ENCODE data around the gene RFX8. TPM values are rescaled to one million over a fixed set of nuclear protein-coding genes. Genes with fewer than 3 reads are reported as not detected.

The RFX8 gene
- total RNA-seq, 2 donors from 2014 or later, result not detected

DNA sequence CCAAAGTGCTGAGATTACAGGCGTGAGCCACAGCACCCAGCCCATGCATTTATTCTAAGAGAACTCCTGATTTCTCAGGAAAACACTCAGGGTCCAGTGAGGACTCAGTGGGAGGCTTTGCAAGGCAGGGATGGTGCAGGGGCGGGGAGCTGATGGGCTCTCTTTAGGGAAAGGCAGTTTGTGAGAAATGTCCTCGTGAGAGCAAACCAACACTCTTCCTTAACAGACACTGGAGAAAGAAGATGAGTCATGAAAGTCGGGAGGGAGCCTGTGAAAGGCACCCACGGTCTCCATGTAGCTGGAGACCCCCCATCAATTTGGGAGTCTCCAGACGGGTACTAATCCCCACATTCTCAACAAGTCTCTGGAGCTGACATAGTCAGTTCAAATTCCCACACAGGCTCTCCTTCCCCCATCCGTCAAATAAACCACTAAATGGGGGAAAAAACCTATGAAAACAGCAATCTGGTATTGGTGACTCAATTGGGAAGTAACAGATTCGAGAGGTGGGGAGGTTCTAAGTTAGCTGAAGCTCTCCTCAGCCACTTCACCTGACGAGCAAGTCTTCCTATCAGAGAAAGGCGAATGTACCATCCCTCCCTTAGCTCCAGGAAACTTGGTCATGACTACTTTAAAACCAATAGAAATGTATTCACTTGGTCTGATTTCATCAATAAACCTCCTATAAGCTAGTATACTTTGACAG is 76.6 kb downstream of the RFX8 start:
- no peak for ATAC-seq
- intact Hi-C loops (cut with DNase I), result no loop called here
- no peak for DNase-seq

DNA sequence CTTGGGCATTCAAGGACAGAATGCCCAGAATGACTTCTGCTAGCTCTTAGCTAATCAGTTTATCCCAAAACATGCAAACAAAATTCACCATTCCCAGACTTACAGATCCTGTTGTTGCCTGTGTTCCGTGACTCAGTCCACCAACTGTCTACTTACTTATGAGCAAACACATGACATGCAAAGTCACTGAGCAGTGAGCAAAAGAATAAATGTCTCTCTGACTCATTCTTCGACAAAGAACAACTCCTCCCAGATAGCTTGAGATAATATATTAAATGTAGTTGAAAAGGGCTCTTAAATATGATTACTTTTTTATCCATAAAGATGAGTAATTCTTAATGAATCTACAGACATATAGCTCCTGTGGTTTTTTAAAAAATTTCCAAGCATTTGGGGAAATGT is 78.6 kb downstream of the RFX8 start:
- ATAC-seq, result no peak
- intact Hi-C loops (cut with DNase I), result no loop called here
- no peak for DNase-seq

DNA sequence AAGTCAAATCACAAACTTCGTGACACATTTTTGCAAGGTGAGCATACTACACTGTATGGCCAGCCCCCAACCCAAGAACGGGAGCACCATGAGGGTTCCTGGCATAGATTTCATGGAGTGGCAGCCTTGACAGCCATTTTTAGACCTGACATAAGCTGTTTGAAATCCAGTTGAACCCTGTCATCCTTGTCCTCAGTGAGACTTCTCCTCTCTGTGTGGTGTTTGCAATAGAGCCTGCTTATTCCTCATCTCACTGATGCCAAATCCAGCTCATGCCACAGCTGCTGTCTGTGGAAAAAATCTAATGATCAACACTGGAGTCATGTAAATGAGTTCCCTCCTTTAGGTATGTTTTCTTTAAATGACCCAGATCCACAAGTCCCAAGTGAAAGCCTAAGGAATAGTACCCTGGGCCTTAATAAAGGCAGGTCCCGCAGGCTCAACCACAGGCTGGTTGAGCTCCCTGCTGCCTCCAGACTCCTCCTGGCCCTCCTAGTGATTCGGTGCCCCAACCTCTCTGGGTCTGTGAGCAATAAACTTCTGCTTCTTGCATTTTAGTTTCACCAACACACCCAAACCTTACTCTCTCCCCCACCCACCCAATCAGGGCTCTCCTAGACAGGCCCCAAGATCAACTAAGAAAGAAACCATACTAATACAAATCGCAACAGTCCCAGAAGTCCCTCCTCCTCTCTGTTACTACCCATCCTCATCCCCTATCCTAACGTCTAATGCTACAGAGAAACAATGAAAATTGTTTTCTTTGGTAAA is 79.2 kb downstream of the RFX8 start:
- ATAC-seq, result no peak
- intact Hi-C loops (cut with DNase I), result no loop called here
- no peak for DNase-seq

DNA sequence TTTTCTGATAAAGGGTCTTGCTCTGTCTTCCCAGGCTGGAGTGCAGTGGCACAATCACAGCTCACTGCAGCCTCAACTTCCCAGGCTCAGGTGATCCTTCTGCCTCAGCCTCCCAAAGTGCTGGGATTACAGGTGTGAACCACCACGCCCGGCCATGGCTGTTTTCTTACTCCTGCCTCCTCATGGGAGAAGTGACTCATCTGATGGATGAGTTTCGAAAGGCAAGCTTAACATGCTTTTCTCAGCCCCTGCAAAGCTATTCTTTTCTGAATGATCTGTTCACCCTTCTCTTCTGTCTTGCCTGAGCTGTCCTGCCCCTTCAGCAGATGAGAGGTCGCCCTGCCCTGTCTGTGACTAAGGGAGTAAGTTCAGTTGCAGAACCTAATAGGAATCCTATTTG is 86.7 kb downstream of the RFX8 start:
- intact Hi-C loops (cut with DNase I), result no loop called here
- no peak for ATAC-seq
- DNase-seq, result no peak

DNA sequence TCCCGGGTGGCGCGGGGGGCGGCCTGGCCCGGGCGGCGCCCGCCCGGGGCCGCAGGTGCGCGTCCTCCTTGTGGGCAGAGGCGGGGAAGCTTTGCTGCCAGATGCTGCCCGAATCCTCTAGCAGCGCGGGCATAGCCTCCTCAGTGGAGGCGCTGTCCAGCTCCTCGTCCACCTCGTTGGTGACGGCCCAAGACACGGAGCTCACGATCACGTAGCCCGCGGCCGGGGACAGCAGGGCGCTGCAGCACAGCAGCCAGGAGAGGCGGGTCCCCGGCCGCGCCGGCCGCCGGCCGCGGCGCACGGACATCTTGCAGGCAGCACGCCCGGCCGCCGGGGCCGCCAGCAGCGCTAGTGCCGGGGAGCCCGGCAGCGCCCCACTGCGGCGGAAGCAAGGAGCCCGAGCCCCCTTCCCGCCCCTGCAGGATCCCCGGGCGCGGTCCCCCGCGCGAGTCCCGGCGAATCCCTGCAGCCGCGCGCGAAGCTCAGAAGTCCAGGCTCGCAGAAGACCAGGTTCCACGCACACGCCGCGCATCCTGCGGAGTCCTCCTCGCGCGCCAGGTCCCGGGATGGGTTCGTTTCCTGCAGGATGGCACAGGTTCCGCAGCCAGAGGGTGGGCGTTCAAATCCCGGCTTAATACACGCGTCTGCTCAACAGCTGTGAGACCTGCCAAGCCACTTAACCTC is 87.6 kb downstream of the RFX8 start, which contains the start of gene CREG2:
TSS of gene CREG2 (minus strand) at position 353 of the 684 bp plus-strand sequence. CDS start at position 307, 46 bp downstream.
- DNase-seq, result peak; percentile 72
- ATAC-seq, result peak; percentile 93 to 95
- intact Hi-C loops (cut with DNase I), result no loop called here

DNA sequence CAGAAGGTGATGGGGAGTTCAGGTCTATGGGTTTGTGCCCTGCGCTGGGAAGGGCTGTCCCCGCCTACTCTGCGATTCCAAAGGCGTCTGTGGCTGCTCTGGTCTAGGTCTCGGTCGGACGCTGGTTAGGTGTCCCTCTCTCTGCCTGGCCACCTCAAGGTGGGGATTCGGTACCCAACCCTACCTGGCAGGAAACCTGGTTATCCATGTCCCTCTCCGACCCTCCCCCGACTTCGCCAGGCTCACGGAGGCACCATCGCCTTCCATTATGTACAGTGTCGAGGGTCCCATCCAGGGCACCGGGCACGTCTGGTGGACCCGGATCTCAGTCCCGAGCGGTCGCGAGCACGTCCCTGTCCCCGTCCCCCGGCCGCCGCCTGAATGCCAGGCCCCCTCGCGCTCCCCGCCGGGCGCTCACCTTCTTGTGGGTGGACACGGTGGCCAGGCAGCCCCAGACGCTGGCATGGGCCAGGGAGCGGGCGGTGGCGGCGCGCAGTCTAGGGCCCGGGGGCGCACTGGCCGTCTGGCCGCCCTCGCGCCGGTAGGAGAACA is 88.2 kb downstream of the RFX8 start:
- DNase-seq (no peak), ATAC-seq (peak; percentile 58 to 59)
- intact Hi-C loops (cut with DNase I), result no loop called here

DNA sequence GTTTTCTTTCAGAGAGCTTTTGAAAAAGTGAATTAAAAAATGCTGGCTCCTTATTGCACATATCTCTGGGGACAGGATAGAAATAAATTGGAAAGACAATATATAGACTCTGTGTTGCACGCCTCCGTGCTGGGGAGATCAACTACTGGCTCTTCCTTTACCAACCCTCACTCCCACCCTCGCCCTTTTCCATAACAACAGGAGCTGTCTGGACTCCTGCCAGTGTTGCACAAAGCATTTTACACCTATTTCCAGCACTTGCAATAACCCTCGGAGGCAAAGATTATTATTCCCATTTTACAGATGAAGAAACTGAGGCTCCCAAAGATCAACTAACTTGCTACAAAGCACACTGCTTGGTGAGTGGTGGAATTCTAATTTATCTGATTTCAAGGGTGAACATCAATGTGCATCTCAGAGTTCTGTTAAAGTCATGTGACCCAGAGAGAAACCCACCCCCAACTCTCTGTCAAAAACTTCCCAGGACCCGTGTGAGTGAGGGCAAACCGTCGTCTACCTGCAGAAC is 91.8 kb downstream of the RFX8 start:
- ATAC-seq, result no peak
- no peak for DNase-seq
- intact Hi-C loops (cut with DNase I), result no loop called here

DNA sequence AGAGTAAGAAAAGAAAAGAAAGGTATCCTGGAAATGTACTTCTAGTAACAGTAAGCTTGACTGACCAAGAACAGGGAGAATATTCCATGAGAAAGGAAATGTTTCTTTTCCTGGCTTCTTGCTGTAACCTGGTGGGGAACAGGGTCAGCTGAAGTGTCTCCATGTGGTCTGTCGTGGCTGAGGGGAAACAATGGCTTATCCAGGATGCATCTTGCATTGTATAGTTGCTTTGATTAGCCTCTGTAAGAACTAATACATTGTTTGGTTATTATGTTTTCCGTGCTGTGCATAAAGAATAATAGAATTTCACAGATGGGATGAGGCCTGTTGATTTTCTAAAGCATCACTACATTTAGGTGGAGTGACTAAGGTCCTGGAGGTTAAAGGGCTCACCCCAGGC is 92.5 kb downstream of the RFX8 start:
- DNase-seq (no peak), ATAC-seq (no peak)
- intact Hi-C loops (cut with DNase I), result no loop called here

DNA sequence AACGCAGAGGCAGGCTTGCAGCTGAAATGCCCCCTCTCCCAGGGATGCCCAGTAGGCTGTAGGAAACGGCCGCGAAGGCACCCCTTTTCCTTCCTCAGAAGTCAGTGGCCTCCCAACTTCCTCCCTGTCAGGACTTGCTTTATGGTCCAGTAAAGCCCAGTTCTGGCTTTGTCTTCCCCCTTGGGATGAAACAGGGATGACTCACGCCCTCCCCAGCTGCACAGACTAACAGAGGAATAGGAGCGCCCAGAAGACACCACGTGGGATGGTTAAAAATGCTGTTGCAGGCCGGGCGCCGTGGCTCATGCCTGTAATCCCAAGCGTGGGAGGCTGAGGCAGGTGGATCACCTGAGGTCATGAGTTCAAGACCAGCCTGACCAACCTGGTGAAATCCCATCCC is 94.5 kb downstream of the RFX8 start:
- intact Hi-C loops (cut with DNase I), result no loop called here
- peak; percentile 55 for DNase-seq
- ATAC-seq, result peak; percentile 81 to 90

DNA sequence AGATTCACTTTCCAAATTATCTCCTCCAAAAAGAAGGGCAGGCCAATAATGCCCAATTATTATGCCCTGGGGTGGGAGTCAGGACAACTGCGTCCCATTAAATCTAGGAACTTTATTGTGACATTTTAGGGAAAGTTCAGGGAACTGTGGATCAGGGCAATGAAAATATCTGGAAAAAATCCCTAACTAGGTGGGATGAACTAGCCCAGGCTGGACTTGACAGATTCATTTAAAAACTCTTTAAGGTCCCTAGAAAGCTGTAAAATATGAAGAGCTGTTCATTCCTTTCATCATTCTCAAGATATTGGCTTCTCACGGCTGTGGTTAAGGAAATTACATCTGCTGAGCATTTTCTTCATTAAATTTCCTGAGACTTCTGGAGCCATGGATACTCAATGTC is 95.8 kb downstream of the RFX8 start:
- no peak for ATAC-seq
- intact Hi-C loops (cut with DNase I), result no loop called here
- no peak for DNase-seq

DNA sequence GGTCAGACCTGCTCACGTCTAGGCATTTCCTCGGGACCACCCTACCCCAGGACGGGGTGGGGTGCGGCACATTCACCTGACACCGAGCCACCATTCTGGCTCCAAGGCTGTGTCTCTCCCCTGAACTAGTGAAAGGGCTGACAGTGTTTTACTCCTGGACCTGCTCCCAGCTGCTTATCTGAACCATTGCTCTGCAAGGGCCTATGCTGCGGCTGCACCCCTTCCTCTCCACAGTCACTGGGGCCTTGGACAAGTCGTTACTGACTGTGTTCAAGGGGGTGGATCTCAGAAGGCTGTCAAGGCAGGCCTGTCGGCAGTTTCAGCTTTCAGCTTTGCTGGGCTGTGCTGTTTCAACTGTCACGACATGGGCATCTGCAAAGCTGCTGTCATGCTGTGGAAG is 99.3 kb downstream of the RFX8 start:
- no peak for DNase-seq
- ATAC-seq, result peak; percentile 27 to 30
- intact Hi-C loops (cut with DNase I), result no loop called here

DNA sequence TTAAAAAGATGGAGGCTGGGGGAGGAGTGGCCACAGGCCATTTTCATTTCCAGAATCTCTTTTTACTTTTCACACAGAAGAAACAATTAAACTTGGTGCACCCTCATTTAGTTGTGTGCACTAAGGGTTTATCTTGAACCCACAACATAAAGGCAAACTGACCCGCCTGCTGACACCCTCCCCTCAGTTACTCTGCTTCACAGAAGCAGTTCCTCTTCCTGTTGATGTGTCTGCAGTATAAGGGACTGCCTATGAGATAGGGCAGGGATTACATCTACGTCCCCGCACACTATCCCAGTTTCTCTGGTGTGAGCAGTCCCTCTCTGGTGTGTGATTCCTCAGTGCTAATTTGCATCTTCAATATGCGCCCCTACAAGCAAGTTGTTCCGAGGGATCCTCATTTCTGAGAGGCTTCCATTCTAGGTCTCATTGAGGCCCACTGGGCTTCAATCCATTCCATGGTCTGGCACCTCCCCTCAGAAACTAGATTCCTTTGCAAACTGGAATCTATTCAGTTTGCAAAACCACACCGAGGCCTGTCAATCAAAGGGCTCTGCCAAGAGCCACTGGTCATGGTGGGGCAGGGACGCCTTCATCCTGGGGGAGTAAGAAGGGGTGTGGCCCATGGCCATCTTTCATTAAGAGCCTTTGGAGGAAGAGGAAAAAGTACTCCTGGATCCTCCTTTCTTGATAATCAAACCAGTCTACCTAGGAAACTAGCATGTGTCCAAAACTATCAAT is 99.9 kb downstream of the RFX8 start:
- ATAC-seq (no peak), DNase-seq (no peak)
- intact Hi-C loops (cut with DNase I), result no loop called here

DNA sequence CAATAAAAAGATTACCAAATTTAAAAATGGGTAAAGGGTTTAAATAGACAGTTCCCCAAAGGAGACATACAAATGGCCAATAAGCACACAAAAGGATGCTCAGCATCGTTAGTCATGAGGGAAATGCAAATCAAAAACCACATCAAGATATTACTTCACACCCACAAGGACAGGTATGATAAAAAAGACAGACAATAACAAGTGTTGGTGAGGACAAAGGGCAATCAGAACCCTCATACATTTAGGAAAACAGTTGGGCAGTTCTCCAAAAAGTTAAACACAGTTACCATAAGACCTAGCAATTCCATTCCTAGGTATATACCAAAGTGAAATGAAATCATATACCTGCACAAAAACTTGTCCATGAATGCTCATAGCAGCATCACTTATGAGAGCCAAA is 102.1 kb downstream of the RFX8 start:
- no peak for DNase-seq
- intact Hi-C loops (cut with DNase I), result no loop called here

DNA sequence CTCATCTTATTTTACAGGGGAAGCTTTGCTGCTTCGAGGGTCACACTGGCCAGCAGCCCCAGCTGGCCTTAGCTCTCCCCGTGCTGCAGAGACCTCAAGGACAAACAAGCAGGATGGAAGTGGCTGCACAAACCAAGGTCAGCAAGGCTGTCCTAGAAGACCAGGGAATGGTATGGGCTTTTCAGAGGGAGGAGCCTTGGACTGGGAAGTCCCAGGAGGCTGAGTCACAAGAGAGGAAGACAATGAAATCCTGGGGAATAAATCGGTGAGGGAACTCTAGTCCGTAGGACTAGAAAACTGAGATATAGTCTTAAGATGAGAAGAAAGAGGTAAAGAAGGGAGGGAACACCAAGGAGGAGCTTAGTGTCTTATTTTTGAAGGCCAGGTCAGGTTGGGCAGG is 103.3 kb downstream of the RFX8 start:
- intact Hi-C loops (cut with DNase I), result no loop called here
- ATAC-seq, result no peak

More for the DNA sequence above, 102.1 kb downstream of the RFX8 start:
- ATAC-seq, result no peak

DNA sequence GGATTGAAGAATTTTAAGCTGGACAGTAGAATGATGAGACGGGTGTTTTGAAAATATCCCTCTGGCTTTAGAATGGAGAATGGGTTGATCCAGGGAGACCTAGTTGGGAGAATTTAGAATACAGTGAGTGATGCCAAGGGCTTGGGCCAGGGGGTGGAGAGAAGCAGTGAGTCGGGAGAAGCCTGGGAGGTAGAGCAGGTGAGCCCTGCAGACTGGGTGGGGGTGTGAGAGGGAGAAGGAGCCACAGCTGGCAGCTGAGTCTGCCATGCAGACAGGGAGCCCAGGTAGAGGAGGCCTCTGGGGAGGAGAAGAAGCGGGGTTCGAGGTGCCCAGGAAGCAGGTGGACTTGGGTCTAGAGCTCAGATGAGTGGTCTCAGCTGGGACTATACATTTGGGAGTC is 105.8 kb downstream of the RFX8 start:
- DNase-seq, result no peak
- ATAC-seq, result no peak
- intact Hi-C loops (cut with DNase I), result no loop called here

More for the DNA sequence above, 103.3 kb downstream of the RFX8 start:
- DNase-seq, result no peak

DNA sequence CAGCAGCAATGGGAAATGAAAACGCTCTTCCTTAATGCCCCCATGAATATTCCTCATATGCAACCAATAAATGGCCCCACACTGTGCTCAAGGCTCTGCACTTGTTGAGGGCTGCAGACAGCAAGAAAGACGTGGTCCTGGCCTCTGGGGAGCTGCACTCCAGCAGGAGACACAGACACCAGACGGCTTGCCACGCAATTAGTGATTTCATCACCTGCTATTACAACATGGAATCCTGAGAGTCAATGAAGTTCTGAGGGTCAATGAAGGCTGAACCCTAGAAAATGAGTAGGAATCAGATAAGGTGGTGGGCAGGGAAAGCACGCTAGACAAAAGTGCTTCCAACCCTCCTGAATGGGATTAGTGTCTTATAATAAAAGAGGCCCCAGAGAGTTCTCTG is 106.5 kb downstream of the RFX8 start:
- ATAC-seq (no peak), DNase-seq (no peak)
- intact Hi-C loops (cut with DNase I), result no loop called here

DNA sequence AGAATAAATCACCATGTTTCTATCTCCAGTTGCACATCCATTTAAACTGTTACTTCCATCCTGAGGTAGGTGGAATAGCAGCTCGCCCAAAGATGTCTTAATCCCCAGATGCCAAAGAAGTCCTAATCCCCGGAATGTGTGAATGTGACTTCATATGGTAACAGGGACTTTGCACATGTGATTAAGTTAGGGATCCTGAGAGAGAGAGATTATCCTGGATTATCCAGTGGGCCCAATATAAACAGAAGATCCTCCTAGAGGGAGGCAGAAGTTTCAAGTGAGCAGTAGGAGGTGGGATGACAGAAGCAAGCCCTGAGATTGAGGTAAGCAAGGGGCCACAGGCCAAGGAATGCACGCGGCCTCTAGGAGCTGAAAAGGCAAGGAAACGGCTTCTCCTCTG is 107.4 kb downstream of the RFX8 start:
- ATAC-seq, result no peak
- intact Hi-C loops (cut with DNase I), result no loop called here
- no peak for DNase-seq

DNA sequence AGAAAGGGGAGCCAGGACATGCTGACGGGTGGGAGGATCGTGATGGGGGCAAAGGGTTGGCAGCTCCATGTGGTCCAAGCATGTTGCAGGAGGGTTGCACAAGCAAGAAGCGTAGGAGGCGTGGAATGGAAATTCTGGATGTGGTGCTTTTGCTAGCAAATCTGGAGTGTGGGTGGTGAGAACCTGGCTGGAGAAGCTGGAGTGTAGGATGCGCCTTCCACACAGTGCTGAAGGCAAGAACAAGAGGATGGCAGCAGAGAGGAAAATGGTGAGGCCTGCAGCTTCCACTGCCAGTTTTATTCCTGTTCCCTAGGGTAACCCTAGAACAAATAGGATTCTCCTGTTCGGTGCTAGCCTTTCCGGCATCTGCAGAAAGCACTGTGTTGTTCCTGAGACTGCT is 110.0 kb downstream of the RFX8 start:
- no peak for DNase-seq
- intact Hi-C loops (cut with DNase I), result no loop called here
- no peak for ATAC-seq

DNA sequence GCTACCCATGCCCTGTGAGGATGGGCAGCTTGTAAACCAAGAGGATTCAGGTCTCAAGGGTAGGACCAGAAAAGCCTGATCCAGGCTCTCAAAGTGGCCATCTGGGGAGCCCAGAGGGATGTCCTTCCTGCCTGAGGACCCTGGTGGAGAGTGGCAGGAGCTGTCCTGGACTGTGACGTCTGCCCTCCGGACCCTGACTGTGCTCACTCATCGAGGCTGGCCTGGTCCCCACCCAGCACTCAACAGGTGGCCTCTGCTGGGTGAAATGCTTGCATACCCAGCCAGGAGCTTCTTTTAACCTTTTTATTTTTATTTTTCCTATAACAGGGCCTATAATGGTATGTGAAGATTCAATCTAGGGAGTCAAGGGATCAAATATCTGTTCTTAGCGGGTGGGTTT is 112.1 kb downstream of the RFX8 start:
- no peak for ATAC-seq
- no peak for DNase-seq
- intact Hi-C loops (cut with DNase I), result no loop called here
